Measurements from ENCODE around the gene LTB4R2.

DNA sequence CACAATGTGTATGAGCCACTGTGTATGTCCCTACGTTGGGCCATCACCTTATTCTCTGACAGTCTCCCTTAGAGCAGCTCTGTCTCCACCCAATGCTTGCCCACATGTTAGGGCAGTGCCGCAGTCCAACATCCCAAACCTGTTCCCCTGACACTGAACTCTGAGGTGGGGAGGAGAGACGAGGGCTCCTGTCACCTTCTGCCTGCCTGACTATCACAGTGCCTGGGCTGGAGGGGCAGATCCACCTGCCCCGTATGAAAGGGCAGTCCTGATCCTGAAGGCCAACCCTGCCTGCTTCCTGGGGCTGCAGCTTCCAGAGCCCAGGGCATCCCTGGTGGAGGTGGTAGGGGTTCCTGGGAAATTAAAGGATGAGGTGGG lies 49.2 kb upstream of the LTB4R2 start:
- TF ChIP-seq, protein P1, sequence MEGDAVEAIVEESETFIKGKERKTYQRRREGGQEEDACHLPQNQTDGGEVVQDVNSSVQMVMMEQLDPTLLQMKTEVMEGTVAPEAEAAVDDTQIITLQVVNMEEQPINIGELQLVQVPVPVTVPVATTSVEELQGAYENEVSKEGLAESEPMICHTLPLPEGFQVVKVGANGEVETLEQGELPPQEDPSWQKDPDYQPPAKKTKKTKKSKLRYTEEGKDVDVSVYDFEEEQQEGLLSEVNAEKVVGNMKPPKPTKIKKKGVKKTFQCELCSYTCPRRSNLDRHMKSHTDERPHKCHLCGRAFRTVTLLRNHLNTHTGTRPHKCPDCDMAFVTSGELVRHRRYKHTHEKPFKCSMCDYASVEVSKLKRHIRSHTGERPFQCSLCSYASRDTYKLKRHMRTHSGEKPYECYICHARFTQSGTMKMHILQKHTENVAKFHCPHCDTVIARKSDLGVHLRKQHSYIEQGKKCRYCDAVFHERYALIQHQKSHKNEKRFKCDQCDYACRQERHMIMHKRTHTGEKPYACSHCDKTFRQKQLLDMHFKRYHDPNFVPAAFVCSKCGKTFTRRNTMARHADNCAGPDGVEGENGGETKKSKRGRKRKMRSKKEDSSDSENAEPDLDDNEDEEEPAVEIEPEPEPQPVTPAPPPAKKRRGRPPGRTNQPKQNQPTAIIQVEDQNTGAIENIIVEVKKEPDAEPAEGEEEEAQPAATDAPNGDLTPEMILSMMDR (IDR thresholded peaks at IDR 0.05): no peak
- no peak for TF ChIP-seq EP300 (IDR thresholded peaks at IDR 0.05)
- TF ChIP-seq POLR2AphosphoS5 (IDR thresholded peaks at IDR 0.05): no peak
- no peak for TF ChIP-seq POLR2A (IDR thresholded peaks at IDR 0.05)

Measured in gastroesophageal sphincter (tissue), 3 donors.